GM12878 (cell line): ENCODE measurements around the gene SYK. TPM values are rescaled to one million over a fixed set of nuclear protein-coding genes. Genes with fewer than 3 reads are reported as not detected.

Experiments
- ATAC-seq: fragments of 200-7000 bp; cut with Tn5 transposase; 3 replicates; pipeline ENCODE4 v1.9.1; 2020; ENCODE audit warnings: mild to moderate bottlenecking, moderate library complexity
- BruUV-seq: library from RNA; stranded (reverse); fragments of 400-500 nt; replicated peaks from 2 replicates; lab custom pipeline; 2021; lab: Mats Ljungman, UMichigan
- CTCF ChIA-PET: fragments of 300-600 bp; sonication (Branson Sonifier 250); formaldehyde crosslinking; extraction: SDS; loops from one replicate; lab custom pipeline; 2021; ENCODE audit warnings: inconsistent platforms; lab: Yijun Ruan, JAX
- POLR2A ChIA-PET: fragments of 350-600 bp; formaldehyde crosslinking; extraction: SDS; loops from one replicate; lab custom pipeline; 2021; ENCODE audit warnings: inconsistent platforms; lab: Charles Lee
- RAD21 ChIA-PET: fragments of 300-600 bp; sonication (Branson Sonifier 250); formaldehyde crosslinking; loops from one replicate; lab custom pipeline; 2023; ENCODE audit warnings: antibody characterized with exemption; ENCODE audit not compliant: unreplicated experiment; lab: Charles Lee
- SMC1A ChIA-PET: fragments of 300-600 bp; sonication (Branson Sonifier 250); formaldehyde crosslinking; loops from one replicate; lab custom pipeline; 2023; ENCODE audit not compliant: unreplicated experiment, uncharacterized antibody; lab: Charles Lee
- DNase-seq: peaks from one replicate; pipeline ENCODE4 v3.0.0-alpha.2; 2011; ENCODE audit warnings: low read depth, low spot score
- FAIRE-seq: peaks from 3 replicates; lab custom pipeline; 2011; peaks lifted over from hg19 to GRCh38; lab: Jason Lieb, UNC
- H2AFZ ChIP-seq: 2 replicates; pipeline ENCODE4 v1.6.0; 2011; ENCODE audit warnings: low read depth, low read length, control low read depth; ENCODE audit not compliant: control insufficient read depth
- H3K27ac ChIP-seq: 2 replicates; pipeline ENCODE4 v1.5.1; 2011; ENCODE audit warnings: control low read depth; ENCODE audit not compliant: control insufficient read depth, insufficient read depth
- H3K27me3 ChIP-seq, 2 experiments: replicated peaks in 1 of 2; 2 replicates each; pipeline versions ENCODE4 v1.6.0 to v1.6.1; 2011; ENCODE audit warnings: low read length in 1 of 2; ENCODE audit not compliant: control insufficient read depth in 2 of 2, insufficient read depth in 2 of 2
- H3K36me3 ChIP-seq, 2 experiments: 2 replicates each; pipeline ENCODE4 v1.5.1; 2011; ENCODE audit warnings: low read length in 1 of 2; ENCODE audit not compliant: control insufficient read depth in 2 of 2, insufficient read depth in 2 of 2
- H3K4me1 ChIP-seq: 2 replicates; pipeline ENCODE4 v1.6.1; 2011; ENCODE audit warnings: mild to moderate bottlenecking, low read length, moderate library complexity, mixed read lengths; ENCODE audit not compliant: control insufficient read depth, insufficient read depth
- H3K4me2 ChIP-seq: 2 replicates; pipeline ENCODE4 v1.6.0; 2011; ENCODE audit warnings: control low read depth; ENCODE audit not compliant: control insufficient read depth, insufficient read depth
- H3K4me3 ChIP-seq: fragments of 200-600 bp; sonication (generic); 2 replicates; pipeline ENCODE4 v1.5.1; 2016
- H3K79me2 ChIP-seq: 2 replicates; pipeline ENCODE4 v1.6.0; 2011; ENCODE audit warnings: low read length; ENCODE audit not compliant: control insufficient read depth, insufficient read depth
- H3K9ac ChIP-seq: 2 replicates; pipeline ENCODE4 v1.8.0; 2011; ENCODE audit warnings: low read length, control low read depth, mixed read lengths; ENCODE audit not compliant: control insufficient read depth, insufficient read depth
- H3K9me3 ChIP-seq: replicated peaks from 3 replicates; pipeline ENCODE4 v1.5.1; 2011; ENCODE audit warnings: mild to moderate bottlenecking, low read length; ENCODE audit not compliant: control insufficient read depth, insufficient read depth
- H4K20me1 ChIP-seq: 2 replicates; pipeline ENCODE4 v1.6.0; 2011; ENCODE audit not compliant: control insufficient read depth, insufficient read depth
- MTA2 ChIP-seq: fragments of 450-650 bp; IDR thresholded peaks from 2 replicates; pipeline ENCODE4 v1.6.1; 2016; ENCODE audit warnings: low read depth, mild to moderate bottlenecking, moderate library complexity
- ZBTB11 ChIP-seq: fragments of 450-650 bp; formaldehyde crosslinking; IDR thresholded peaks from 2 replicates; pipeline ENCODE4 v1.5.0; 2022; ENCODE audit warnings: mild to moderate bottlenecking, missing genetic modification characterization
- ZNF384 ChIP-seq: IDR thresholded peaks from 2 replicates; pipeline ENCODE4 v1.6.1; 2012; ENCODE audit warnings: low read depth, mild to moderate bottlenecking, low read length, improper control_type of control experiment, borderline replicate concordance
- WGBS: methylation state at CpG from one replicate; pipeline ENCODE4 v1.1.6; 2016; ENCODE audit warnings: low lambda C conversion rate; ENCODE audit not compliant: insufficient replicate concordance, insufficient coverage; ENCODE audit errors: missing lambda C conversion rate; 5-methylcytosine and 5-hydroxymethylcytosine counted together
- in situ Hi-C: fragments of 300-500 bp; cut with MboI; formaldehyde crosslinking; loops from 9 replicates; pipeline ENCODE4 v1.14.3; 2018; ENCODE audit warnings: mixed read lengths
- intact Hi-C: fragments of 100-400 bp; cut with micrococcal nuclease; formaldehyde crosslinking; loops from one replicate; pipeline ENCODE4 v1.14.2; 2022; ENCODE audit not compliant: unreplicated experiment
- polyA plus RNA-seq, 11 experiments: library from polyadenylated mRNA; depleted of rRNA in 4 of 11; unstranded in 6 of 11; stranded (reverse) in 5 of 11; fragments of >200 nt; fragmentation: Nextera tagmentation in 4 of 11; fragmentation: Illumina TruSeq in 1 of 11; extraction: Ambion mirVana in 4 of 11; extraction: Trizol in 1 of 11; gene quantifications; 1 replicate in 1 of 11; 2 replicates in 10 of 11; pipeline versions ENCODE4 v1.2.1 to v1.2.3, GENCODE V29; 2011 to 2016; ENCODE audit warnings: inconsistent platforms in 2 of 11, missing spikeins in 2 of 11, low read depth in 1 of 11
- total RNA-seq, 4 experiments: library from RNA; depleted of rRNA in 3 of 4; stranded (reverse); fragments of >200 nt in 3 of 4; fragmentation: Illumina TruSeq in 1 of 4; extraction: Trizol in 1 of 4; gene quantifications; 2 replicates each; pipeline versions ENCODE4 v1.2.1 to v1.2.3, GENCODE V29; 2013 to 2021

The SYK gene
- total and polyA plus RNA-seq, 10 of the 15 experiments (the other 5 are each of a cell fraction or from before 2014, with no cell fraction given) = 6.5 to 135 (median 68.8) TPM

- ChIA-PET SMC1A (interaction anchor here (1.3 to 2.6 kb wide), 2 partner anchors 11 to 25 kb away, joined by 4 to 20 read pairs; no protein-coding TSS in a partner anchor), CTCF (interaction anchor here (0.7 kb wide), 1 partner anchor 25 kb away, joined by 3 read pairs; no protein-coding TSS in a partner anchor), POLR2A (no interaction called here), RAD21 (no interaction called here)
- ATAC-seq = no peak
- no TSS peak for BruUV-seq
- H3K4me2 ChIP-seq = peak overlapping the region; percentile 94
- H3K27me3 ChIP-seq = no peaks in the 10 kb centered on the region
- H3K27ac ChIP-seq = peak overlapping the region; percentile 83
- H2AFZ ChIP-seq = peak overlapping the region; percentile 89
- peaks cover 60% of the 10 kb centered on the region for H3K79me2 ChIP-seq
- H3K4me3 ChIP-seq = peak overlapping the region; percentile 81
- intact Hi-C loops = loop anchor here (2.0 to 5.0 kb wide), 3 partner anchors 28 to 1485 kb away; partner anchors contain the start of gene SECISBP2
- H4K20me1 ChIP-seq = no peaks in the 10 kb centered on the region
- DNase-seq = no peak
- 4% methylated on average over 2 of the region's 3 CpGs for WGBS
- no peak for FAIRE-seq
- peak overlapping the region; percentile 87 for H3K9ac ChIP-seq
- no peaks in the 10 kb centered on the region for H3K9me3 ChIP-seq
- peaks cover 33% of the 10 kb centered on the region for H3K4me1 ChIP-seq
- TF ChIP-seq ZNF384 (peak; percentile 84), MTA2 (no peak)
- H3K36me3 ChIP-seq = no peaks in the 10 kb centered on the region
- in situ Hi-C loops = no loop called here
Measured at GRCh38 chr9:90802386-90802985, 867 bp downstream of the SYK start.

- 2% methylated on average over 3 of the region's 3 CpGs for WGBS
- ChIA-PET CTCF (interaction anchor here (0.7 to 1.3 kb wide), 5 partner anchors 16 to 577 kb away, joined by 3 to 4 read pairs (median 3); no protein-coding TSS in a partner anchor), POLR2A (interaction anchor here (2.0 kb wide), 1 partner anchor 22 kb away, joined by 6 read pairs; no protein-coding TSS in a partner anchor), RAD21 (interaction anchor here (1.1 to 1.9 kb wide), 4 partner anchors 8 to 43 kb away, joined by 3 to 11 read pairs (median 3); no protein-coding TSS in a partner anchor), SMC1A (interaction anchor here (0.8 to 2.6 kb wide), 6 partner anchors 8 to 66 kb away, joined by 3 to 20 read pairs (median 6); no protein-coding TSS in a partner anchor)
- in situ Hi-C loops = no loop called here
- H4K20me1 ChIP-seq = no peaks in the 10 kb centered on the region
- TF ChIP-seq ZBTB11 (CRISPR knock-in tag) = no peak
- H3K4me3 ChIP-seq = peak overlapping the region; percentile 63
- peaks cover 73% of the 10 kb centered on the region for H3K79me2 ChIP-seq
- no peaks in the 10 kb centered on the region for H3K36me3 ChIP-seq
- FAIRE-seq (no peak), DNase-seq (no peak), ATAC-seq (peak; percentile 11; the same call in 2 of the 3 replicates)
- H3K4me2 ChIP-seq = peak overlapping the region; percentile 91
- H2AFZ ChIP-seq = peak overlapping the region; percentile 60
- H3K9ac ChIP-seq = peak overlapping the region; percentile 42
- BruUV-seq = no TSS peak
- no peaks in the 10 kb centered on the region for H3K27me3 ChIP-seq
- H3K27ac ChIP-seq = peak overlapping the region; percentile 83
- peaks cover 44% of the 10 kb centered on the region for H3K4me1 ChIP-seq
- no peaks in the 10 kb centered on the region for H3K9me3 ChIP-seq
- intact Hi-C loops = loop anchor here (2.0 to 5.0 kb wide), 3 partner anchors 29 to 1487 kb away; partner anchors contain the start of gene SECISBP2
Measured at GRCh38 chr9:90803860-90804593, 2.4 kb downstream of the SYK start.
